ENCODE data around the gene TREX2. TPM values are rescaled to one million over a fixed set of nuclear protein-coding genes. Genes with fewer than 3 reads are reported as not detected.

TREX2 gene
- total and polyA plus RNA-seq, 2 of the 8 experiments (the other 6 are each of a cell fraction or from before 2014, with no cell fraction given), result 0.71 to 0.80 TPM

- 89% methylated on average over 17 of the region's 37 CpGs; no CpG with 5 or more reads in 1 of the 2 experiments for WGBS, 2 experiments (ENCODE audit: extremely low coverage in 1 of 2, insufficient coverage in 1 of 2, insufficient read length in 1 of 2, insufficient replicate concordance in 2 of 2, low coverage in 1 of 2, low lambda C conversion rate in 2 of 2, missing lambda C conversion rate in 1 of 2)
- no peaks in the 10 kb centered on the region for H3K23me2 ChIP-seq (ENCODE audit: low read depth, low read length)
- H2BK5ac ChIP-seq (ENCODE audit: low read depth, low read length), result no peak overlapping the region
- H3K23ac ChIP-seq (ENCODE audit: insufficient read length), result no peak overlapping the region
- no peaks in the 10 kb centered on the region for H3K4me1 ChIP-seq (replicated peaks in 1 of 4; ENCODE audit: control insufficient read depth in 3 of 4, insufficient read depth in 4 of 4, low read length in 3 of 4)
- H3K9ac ChIP-seq (replicated peaks in 1 of 4; ENCODE audit: extremely low read depth in 1 of 4, low read depth in 3 of 4, low read length in 3 of 4), result no peak overlapping the region
- H4K91ac ChIP-seq (replicated peaks; ENCODE audit: insufficient read length, low read length), result no peak overlapping the region
- no peak overlapping the region for H2BK12ac ChIP-seq (ENCODE audit: low read depth, low read length)
- no peaks in the 10 kb centered on the region for H3K79me1 ChIP-seq (ENCODE audit: low read depth, low read length)
- H2BK15ac ChIP-seq (ENCODE audit: low read length), result no peak overlapping the region
- no peaks in the 10 kb centered on the region; a peak in 1 of 8 replicates for H3K36me3 ChIP-seq (ENCODE audit: control insufficient read depth in 2 of 4, insufficient read depth in 4 of 4, low read length in 3 of 4)
- no peaks in the 10 kb centered on the region for H3K79me2 ChIP-seq (ENCODE audit: control insufficient read depth in 1 of 2, insufficient read depth in 2 of 2, low read length in 2 of 2)
- no peak overlapping the region for H3K18ac ChIP-seq (ENCODE audit: extremely low read depth, low read length)
- H2AFZ ChIP-seq (ENCODE audit: low read length), result no peak overlapping the region
- no peak overlapping the region for H2AK5ac ChIP-seq (ENCODE audit: low read depth, low read length)
- H4K5ac ChIP-seq (ENCODE audit: insufficient read length, low read depth, low read length), result no peak overlapping the region
- no peak overlapping the region for H2BK120ac ChIP-seq (replicated peaks; ENCODE audit: low read depth, low read length)
- no peak overlapping the region for H3K4ac ChIP-seq (replicated peaks; ENCODE audit: insufficient read length, low read depth, low read length)
- no peak overlapping the region for H3K4me2 ChIP-seq (ENCODE audit: insufficient read depth in 1 of 2, low read depth in 2 of 2, low read length in 2 of 2)
- POLR2A ChIA-PET (ENCODE audit: partially characterized antibody), result interaction anchor here (1.1 to 1.4 kb wide), 2 partner anchors 10 to 25 kb away, joined by 3 to 6 read pairs; no protein-coding TSS in a partner anchor
- no peak for DNase-seq (ENCODE audit: low read depth in 1 of 2, low spot score in 2 of 2)
- no peak overlapping the region for H4K8ac ChIP-seq (ENCODE audit: extremely low read depth, insufficient read depth, low read length)
- H3K27me3 ChIP-seq (replicated peaks in 1 of 4; ENCODE audit: control insufficient read depth in 3 of 4, extremely low read depth in 1 of 4, insufficient read depth in 3 of 4, low read length in 3 of 4), result no peaks in the 10 kb centered on the region
- no peak for FAIRE-seq
- no peaks in the 10 kb centered on the region for H3K9me3 ChIP-seq (ENCODE audit: insufficient read depth in 2 of 2, low read depth in 1 of 2, low read length in 1 of 2)
- no peak overlapping the region for H3K27ac ChIP-seq (ENCODE audit: low read depth, low read length)
- H3K14ac ChIP-seq (ENCODE audit: insufficient read length), result no peak overlapping the region
- H2BK20ac ChIP-seq (ENCODE audit: low read length), result no peak overlapping the region
- no peak overlapping the region for H3K4me3 ChIP-seq (ENCODE audit: extremely low read depth in 1 of 4, insufficient read depth in 2 of 4, low read depth in 3 of 4, low read length in 4 of 4)
- H3K56ac ChIP-seq (replicated peaks; ENCODE audit: insufficient read length, low read depth, low read length), result no peak overlapping the region
- CTCF ChIA-PET (ENCODE audit: partially characterized antibody), result interaction anchor here (1.1 kb wide), 1 partner anchor 12 kb away, joined by 3 read pairs; no protein-coding TSS in a partner anchor
- H4K20me1 ChIP-seq (replicated peaks in 1 of 2; ENCODE audit: control insufficient read depth in 1 of 2, insufficient read depth in 2 of 2, low read length in 2 of 2), result no peaks in the 10 kb centered on the region
- TF ChIP-seq PHF8 (conservative IDR thresholded peaks at IDR 0.05; ENCODE audit: low read depth, low read length) (no peak), JUND (IDR thresholded peaks at IDR 0.05; ENCODE audit: low read length) (no peak), SIRT6 (IDR thresholded peaks at IDR 0.05; ENCODE audit: low read length) (no peak), TAF7 (optimal IDR thresholded peaks at IDR 0.05; ENCODE audit: borderline replicate concordance, low read depth, low read length) (no peak), JUN (IDR thresholded peaks at IDR 0.05; ENCODE audit: low read depth, low read length) (no peak), CREB1 (IDR thresholded peaks at IDR 0.05) (no peak), E2F6 (IDR thresholded peaks at IDR 0.05) (no peak), SAP30 (IDR thresholded peaks at IDR 0.05; ENCODE audit: insufficient read depth, insufficient replicate concordance, low read length) (no peak), YY1 (IDR thresholded peaks at IDR 0.05; ENCODE audit: low read depth, low read length) (no peak), KDM4A (IDR thresholded peaks at IDR 0.05; ENCODE audit: low read depth, low read length, severe bottlenecking) (no peak), USF2 (IDR thresholded peaks at IDR 0.05; ENCODE audit: low read length) (no peak)
Measured at GRCh38 chrX:153444333-153445011, 1.4 kb downstream of the TREX2 start.

Data from H1 (cell line).